GM21619 (cell line): Measurements from ENCODE around the gene ALDH9A1.
"Not testable (repeated sequence)": the region's sequence is repeated elsewhere in the genome, so short reads cannot be mapped to it uniquely, and the experiment has no call there.

Experiments used
- ATAC-seq: cut with Tn5 transposase; IDR thresholded peaks from one replicate; pipeline ENCODE4 v1.9.1; 2021; ENCODE audit not compliant: unreplicated experiment

Gene ALDH9A1

DNA sequence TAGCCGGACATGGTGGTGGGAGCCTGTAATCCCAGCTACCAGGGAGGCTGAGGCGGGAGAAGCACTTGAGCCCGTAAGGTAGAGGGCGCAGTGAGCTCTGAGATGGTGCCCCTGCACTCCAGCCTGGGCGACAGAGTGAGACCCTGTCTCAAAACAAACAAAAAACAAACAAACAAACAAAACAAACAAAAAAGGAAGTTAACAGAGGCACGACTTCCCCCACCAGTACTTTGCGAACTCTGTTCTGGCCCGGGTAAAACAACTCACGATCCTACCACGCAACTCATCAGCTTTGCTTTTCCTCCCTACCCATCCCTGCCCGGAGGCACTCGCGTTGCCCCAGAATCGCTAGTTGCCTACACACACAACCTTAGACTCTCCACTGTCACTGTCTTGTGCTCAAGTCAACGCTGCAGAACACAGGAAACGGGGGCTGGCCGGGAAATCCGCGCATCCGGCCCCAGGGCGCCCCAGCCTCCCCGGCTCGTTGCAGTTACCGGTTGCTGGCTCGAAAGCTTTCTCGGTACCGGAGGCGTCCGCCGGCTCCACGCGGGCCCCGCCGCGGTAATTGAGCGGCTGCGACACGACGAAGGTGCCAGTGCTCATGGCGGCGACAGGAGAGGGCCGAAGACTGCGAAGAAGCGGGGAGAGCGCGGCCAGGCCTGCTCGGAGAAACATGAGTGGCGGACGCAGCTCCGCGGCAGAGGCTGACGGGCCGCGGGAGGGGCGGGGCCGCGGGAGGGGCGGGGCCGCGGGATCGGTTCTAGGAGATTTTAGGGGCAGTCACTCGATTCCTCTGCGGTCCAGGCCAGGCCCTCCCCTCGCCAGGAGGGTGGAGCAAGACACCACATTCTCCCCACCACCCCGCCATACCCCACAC lies at the start of gene ALDH9A1:
Gene ALDH9A1, minus strand, starts transcription at position 682 of the 880 bp plus-strand sequence. Its CDS starts 4 bp downstream, at position 678.
- peak; percentile 93 for ATAC-seq

DNA sequence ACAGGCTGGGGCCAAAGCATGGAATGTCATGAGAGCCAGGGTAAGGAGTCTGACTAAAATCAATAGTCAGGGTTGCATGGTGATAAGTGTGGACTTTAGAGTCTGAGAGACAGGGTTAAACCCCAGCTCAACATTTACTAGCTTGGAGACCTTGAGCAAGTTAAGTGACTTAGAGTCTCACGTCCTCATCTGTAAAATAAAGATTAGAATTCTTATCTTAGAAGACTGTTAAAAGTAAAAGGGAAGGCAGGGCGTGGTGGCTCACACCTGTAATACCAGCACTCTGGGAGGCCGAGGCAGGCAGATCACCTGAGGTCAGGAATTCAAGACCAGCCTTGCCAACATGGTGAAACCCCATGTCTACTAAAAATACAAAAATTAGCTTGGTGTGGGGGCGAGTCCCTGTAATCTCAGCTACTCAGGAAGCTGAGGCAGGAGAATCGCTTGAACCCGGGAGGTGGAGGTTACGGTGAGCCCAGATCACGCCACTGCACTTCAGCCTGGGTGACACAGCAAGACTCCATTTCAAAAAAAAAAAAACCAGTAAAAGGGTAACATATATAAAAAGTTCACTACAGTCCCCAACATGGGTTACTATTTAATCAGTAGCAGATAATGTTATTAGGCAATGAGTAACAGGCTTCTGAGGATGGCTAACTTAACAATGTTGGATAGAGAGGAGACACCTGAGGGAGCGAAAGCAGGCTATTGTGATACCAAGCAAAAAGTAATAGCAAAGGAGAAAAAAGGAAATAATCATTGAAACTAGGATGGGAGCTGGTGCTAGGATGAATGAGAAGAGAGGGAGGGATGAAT lies 49.5 kb upstream of the ALDH9A1 start:
- ATAC-seq = no peak

DNA sequence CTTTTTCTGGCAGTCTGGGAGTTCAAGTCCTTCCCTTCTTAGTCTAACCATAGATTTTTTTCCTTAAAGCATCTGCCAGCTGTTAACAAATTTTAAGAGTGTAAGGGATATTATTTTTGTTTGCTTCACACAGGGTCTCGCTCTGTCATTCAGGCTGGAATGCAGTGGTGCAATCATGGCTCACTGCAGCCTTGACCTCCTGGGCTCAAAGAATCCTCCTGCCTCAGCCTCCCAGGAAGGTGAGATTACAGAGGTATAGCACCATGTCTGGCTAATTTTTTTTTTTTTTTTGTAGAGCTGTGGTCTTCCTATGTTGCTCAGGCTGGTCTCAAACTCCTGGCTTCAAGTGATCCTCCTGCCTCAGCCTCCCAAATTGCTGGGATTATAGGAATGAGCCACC lies 46.6 kb upstream of the ALDH9A1 start:
- ATAC-seq = not testable (repeated sequence)

DNA sequence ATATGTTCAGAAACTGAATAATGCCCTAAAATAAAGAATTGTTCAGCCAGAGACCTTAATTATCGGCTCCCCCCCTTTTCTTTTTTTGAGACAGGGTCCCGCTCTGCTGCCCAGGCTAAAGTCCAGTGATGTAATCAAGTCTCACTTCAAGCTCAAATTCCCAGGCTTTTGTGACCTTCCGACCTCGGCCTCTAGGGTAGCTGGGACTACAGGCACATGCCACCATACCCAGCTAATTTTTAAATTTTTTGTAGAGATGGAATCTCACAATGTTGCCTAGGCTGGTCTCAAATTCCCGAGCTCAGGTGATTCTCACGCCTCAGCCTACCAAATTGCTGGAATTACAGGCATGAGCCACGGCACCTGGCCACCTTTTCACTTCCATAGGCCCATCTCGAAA lies 43.8 kb upstream of the ALDH9A1 start:
- ATAC-seq = no peak

DNA sequence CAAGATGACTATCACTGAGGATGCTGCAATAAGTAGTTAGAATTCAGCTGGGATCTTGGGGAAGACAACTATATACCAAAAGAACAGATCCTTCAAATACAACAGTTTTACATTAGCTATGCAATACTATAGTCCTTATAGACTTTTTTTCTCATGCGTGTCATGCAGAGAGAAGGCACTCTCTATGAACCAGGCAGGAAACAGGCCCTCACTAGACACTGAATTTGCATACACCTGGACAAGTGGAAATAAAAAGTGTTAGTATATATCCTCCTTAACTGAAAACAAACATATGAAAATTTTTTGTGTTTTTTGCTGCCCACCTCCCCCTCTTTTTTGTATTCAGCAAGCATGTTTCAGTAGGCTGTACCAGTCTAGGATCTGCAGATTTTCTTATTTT lies 40.4 kb upstream of the ALDH9A1 start:
- peak; percentile 99 for ATAC-seq

DNA sequence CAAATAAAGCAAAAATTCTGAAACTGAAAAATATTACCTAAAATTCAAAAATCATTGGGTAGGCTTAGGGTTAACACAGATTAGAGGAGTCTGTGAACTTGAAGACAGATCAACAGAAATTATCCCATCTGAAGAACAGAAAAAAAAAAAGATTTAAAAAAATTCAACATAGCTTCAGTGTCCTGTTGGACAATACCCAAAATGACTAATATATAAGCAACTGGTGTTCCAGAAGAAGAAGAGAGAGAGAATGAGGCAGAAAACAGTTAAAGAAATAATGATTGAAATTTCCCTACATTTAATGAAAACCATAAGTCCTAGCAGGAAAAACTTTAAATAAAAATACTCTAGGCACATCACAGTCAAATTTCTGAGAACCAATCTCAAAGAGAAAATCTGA lies 38.8 kb upstream of the ALDH9A1 start:
- ATAC-seq = no peak

DNA sequence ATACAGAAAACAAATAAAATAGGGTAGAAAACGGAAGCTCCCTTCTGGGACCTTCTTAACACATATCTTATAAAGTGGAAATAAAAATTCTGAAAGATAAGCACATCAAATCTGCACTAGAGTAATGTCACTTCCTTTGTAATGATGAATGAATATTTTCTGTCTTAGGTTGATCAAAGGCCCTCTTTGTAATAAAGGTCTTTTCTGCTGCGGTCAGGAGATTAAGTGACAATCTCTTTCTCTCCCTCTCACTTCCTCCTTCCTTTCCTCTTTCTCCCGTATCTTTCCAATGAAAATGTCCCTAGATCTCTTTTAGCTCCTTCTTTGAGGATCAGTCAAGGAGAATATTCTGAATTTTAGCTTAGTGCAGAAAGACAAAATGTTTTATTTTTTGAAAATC lies 36.5 kb upstream of the ALDH9A1 start:
- ATAC-seq = no peak

DNA sequence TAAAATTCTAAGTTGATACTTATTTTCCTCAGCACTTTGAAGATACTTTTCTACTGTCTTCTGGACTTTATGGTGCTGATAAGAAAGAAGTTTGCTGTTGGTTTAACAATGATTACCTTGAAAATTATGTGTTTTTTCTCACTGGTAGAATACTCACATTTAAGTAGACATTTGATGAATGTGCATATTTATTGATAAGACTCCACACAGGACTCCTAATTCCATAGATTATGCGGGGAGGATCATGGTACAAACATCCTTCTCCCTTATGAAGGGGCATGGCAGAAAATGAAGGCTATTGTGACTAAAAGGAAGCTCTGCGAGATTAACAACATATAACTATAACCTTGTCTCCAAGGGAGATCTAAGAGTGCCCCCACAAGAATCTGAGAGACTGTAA lies 28.5 kb upstream of the ALDH9A1 start:
- ATAC-seq = no peak

DNA sequence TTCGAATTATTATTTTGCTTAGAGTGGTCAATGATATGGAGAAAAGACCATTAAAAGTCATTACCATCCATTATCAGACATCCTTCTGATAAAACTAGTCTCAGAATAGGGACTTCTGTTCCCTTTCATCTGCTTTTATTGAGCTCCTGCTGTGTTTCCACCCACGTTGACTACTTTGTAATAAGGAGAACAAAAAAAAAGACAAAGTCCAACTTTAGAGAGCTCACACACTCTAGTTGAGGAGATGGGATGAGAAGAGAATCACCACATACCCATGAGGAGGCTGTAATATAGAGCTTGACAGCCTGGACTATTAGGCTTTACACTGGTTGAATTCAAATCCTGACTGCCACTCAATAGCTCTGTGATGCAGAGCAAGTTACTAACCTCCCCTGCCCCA lies 27.8 kb upstream of the ALDH9A1 start:
- no peak for ATAC-seq

DNA sequence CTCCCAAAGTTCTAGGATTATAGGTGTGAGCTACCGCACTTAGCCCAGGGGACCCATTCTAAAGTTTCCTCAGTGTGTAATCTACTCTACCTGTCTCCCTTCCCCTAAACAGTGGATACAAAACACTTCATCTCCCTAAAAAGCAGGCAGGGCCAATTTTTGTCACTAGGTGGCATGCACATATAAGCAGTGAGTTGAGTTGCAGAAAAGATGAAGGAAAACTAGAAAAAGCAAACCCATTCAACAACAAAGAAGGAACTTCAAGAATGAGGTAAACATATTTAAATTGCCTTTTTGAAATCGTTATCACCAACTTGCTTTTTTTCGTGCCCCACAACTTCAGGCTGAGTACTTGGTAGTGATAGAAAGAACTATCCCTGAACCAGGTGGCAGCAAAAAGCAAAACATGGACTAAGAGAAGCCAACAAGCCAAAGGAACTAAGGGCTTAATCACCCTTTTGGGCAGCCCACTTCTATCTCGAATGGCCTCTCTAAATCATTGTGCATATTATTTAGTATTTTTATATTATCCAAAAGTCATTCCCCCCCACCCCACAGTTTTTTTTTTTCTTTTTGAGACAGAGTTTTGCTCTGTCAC lies 19.7 kb upstream of the ALDH9A1 start:
- ATAC-seq = no peak

DNA sequence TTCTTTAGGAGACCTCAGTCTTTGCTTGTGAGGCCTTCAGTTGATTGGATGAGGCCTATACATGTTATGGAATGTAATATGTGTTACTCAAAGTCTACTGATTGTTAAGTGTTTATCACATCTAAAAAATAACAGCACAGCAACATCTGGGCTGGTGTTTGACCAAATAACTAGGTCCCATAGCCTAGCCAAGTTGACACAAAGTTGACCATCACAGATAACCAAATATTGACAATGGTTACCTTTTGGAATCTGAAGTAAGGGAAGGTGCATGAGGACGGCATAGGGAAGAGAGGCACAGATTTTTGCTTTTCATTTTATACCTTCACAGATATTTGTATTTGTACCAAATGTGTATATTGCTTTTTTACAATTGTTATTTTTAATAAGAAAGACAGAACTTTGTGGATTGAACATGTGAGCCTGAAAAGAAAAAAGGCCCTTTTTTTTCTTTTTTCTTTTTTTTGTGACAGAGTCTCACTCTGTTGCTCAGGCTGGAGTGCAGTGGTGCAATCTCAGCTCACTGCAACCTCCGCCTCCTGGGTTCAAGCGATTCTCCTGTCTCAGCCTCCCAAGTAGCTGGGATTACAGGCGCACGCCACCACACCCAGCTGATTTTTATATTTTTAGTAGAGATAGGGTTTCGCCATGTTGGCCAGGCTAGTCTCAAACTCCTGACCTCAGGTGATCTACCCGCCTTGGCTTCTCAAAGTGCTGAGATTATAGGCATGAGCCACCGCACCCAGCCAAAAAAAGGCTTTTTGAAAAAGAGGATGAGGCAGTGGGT lies 18.1 kb upstream of the ALDH9A1 start:
- not testable (repeated sequence) for ATAC-seq

DNA sequence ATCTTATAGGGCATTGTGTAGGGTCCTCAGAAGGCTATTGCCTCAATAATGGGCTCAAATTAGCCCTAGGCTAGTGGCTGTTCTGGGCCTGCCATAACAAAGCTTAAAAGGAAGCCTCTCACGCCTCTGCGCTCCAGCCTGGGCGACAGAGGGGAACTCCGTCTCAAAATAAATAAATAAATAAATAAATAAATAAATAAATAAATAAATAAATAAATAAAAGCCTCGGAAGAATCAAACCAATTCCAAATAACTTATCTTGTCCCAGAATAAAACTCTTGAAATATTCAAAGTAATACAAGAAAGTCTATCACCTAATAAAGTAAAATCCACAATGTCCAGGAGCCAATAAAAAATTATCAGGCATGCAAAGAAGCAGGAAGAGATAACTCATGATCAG lies 14.4 kb upstream of the ALDH9A1 start:
- ATAC-seq = no peak

DNA sequence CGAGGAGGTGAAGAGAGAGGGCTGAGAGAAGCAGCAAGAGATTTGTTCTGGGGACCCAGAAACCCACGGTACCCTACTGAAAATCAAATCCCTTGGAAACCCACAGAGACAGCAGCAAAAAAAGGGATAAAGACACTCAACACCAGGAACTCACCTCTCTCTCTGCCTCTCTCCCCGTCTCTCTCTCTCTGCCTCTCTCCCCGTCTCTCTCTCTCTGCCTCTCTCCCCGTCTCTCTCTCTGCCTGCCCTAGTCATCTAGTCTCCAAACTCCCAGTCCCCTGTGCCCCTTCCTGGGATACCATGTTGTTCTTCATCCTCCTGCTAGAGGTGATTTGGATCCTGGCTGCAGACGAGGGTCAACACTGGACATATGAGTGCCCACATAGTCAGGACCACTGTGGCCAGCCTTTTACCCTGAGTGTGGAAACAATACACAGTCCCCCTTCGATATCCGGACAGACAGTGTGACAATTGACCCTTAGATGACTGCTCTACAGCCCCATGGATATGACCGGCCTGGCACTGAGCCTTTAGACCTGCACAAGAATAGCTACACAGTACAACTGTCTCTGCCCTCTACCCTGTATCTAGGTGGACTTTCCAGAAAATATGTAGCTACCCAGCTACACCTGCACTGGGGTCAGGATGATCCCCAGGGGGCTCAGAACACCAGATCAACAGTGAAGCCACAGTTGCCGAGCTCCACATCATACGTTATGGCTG lies 9.8 kb upstream of the ALDH9A1 start:
- no peak for ATAC-seq

DNA sequence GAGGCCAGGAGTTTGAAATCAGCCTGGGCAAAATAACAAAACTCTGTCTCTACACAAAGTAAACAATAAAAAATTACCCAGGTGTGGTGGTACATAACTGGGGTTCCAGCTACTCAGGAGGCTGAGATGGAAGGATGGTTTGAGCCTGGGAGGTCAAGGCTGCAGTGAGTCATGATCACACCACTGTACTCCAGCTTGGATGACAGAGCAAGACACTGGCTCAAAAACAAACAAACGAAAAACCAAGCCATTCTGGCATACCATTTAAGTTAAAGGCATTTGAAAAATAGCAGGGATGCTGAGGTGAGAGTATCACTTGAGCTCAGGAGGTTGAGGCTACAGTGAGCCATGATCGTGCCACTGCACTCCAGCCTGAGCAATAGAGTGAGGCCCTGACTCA lies 5.3 kb upstream of the ALDH9A1 start:
- ATAC-seq = no peak

DNA sequence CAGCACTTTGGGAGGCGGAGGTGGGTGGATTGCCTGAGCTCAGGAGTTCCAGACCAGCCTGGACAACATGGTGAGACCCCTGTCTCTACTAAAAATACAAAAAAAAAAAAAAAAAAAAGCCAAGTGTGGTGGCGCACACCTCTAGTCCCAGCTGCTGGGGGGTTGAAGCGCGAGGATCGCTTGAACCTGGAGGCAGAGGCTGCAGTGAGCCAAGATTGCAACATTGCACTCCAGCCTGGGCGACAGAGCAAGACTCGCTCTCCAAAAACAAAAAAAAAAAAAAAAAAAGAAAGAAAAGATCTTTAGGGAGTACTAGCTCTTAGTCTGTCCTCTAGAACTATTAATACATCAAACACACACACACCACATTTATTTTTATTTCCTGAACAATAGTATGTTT lies 3.6 kb upstream of the ALDH9A1 start:
- not testable (repeated sequence) for ATAC-seq

DNA sequence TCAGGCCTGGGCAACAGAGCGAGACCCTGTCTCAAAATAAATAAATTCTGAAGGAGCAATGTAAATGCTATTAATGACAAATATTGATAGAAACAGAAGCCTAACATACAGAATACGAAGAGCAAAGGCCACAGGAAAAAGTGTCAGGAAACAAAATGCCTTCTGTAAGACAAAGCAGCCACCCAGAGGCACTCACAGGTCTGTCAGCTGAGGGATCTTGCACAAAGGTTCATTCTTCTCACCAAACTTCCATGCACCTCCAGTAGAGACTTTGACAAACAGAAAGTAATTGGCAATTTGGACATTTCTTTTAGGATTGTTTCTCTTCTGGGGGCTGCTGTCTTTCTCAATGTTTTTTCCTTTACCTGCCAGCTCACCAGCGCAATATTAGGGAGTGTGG lies 1.2 kb upstream of the ALDH9A1 start:
- no peak for ATAC-seq

DNA sequence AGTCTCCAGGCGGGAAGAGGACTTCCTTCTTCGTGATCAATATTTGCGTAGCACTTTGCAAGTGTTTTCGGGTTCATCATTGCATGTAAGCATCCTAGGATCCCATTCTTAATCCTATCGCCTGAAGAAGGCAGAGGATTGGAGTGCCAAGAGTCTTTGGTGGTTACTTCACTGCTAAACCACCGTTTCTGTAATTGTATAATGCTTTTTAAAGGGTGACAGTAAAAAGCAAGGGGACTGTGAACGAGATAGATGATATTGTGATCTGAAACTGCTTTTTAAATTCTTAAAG lies 345 bp upstream of the ALDH9A1 start:
- no peak for ATAC-seq

DNA sequence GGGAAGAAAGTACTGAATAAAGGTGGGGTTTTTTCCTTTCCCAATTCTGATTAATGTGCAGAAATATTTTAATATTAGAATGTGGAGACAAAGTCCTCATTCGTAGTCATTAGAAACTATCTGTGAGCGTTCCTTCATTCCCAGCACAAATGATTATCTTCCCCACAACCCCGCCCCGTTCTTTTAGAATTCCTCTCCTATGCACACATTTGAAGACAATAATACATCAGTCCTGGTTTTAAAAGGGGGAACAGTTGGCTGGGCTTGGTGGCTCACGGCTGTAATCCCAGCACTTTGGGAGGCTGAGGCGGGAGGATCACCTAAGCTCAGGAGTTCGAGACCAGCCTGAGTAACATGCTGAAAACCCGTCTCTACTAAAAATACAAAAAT lies 876 bp downstream of the ALDH9A1 start:
- ATAC-seq = no peak

DNA sequence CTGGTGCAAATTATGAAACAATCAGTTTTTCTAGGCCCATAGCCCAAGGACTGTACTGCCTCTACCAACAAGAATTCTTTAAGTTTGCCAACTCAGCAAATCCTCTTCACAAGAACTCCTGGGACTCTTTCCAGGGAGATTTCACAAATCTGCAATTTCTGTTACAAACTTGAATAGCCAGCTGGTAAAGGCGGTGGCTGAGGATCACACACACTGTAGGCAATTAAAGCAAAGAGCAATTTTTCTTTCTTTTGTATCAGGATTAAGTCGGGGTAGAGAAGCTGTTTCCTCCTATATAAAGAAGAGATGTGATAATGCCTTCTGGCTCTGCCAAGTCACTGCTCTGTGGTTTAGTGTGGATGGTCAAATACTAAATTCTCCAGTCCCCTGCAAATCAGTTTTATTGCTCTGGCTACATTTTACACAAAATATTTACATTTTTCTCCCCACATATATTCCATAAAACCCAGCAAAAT lies 1.7 kb downstream of the ALDH9A1 start:
- no peak for ATAC-seq

DNA sequence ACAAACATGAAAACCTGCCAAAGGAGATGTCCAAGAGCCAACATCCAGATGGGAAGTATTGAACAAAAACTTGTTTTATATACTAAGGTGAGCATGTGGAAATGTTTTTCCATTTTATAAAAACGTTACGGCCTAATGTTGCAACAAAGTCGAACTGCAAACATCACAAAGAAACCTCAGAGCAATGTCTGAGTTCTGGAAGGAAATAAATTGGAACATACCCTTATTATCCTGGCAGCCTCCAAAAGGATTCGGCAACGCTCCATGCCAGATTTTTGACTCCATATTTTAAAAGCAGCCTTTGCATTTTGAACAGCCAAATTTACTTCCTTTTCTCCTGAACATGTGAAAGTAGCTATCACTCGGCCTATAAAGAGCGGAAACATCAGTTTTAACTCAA lies 3.3 kb downstream of the ALDH9A1 start:
- no peak for ATAC-seq
